ENCODE data around the gene CFAP70.

CFAP70 gene

DNA sequence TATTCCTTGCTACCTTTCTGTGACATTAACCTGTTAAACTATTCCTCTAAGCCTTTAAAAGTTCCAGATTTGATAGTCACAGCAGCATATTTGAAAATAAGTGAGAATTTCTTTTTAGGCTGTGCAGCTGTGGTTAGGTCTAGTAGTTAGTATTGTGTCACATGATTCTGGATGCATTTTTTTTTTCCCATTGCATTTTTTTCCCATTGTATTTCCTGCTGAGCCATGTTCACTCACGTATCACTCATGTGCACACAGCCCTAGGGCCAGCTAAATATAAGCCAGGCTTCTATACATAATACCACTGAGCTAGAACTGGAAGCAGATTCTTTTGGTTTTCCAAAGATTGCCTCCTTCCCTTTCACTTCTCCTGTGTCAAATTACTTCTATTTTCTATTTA lies 149.0 kb downstream of the CFAP70 start:
- Histone ChIP-seq H3K4me3 (IDR thresholded peaks at IDR 0.05; ENCODE audit: insufficient read depth, low read depth, low read length) (no peak overlapping the region), H4K20me1 (ENCODE audit: insufficient read depth) (no peaks in the 10 kb centered on the region), H3K27ac (no peak overlapping the region), H3K4me2 (no peak overlapping the region), H3K36me3 (ENCODE audit: insufficient read depth) (no peaks in the 10 kb centered on the region), H3K27me3 (ENCODE audit: insufficient read depth, low read depth) (no peaks in the 10 kb centered on the region), H3K4me1 (ENCODE audit: low read depth, poor library complexity, severe bottlenecking) (no peaks in the 10 kb centered on the region), H3K79me2 (ENCODE audit: insufficient read depth, low read depth) (no peaks in the 10 kb centered on the region), H3K9ac (no peak overlapping the region), H2AFZ (ENCODE audit: low read depth) (no peak overlapping the region)
- TF ChIP-seq, protein P1, sequence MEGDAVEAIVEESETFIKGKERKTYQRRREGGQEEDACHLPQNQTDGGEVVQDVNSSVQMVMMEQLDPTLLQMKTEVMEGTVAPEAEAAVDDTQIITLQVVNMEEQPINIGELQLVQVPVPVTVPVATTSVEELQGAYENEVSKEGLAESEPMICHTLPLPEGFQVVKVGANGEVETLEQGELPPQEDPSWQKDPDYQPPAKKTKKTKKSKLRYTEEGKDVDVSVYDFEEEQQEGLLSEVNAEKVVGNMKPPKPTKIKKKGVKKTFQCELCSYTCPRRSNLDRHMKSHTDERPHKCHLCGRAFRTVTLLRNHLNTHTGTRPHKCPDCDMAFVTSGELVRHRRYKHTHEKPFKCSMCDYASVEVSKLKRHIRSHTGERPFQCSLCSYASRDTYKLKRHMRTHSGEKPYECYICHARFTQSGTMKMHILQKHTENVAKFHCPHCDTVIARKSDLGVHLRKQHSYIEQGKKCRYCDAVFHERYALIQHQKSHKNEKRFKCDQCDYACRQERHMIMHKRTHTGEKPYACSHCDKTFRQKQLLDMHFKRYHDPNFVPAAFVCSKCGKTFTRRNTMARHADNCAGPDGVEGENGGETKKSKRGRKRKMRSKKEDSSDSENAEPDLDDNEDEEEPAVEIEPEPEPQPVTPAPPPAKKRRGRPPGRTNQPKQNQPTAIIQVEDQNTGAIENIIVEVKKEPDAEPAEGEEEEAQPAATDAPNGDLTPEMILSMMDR (conservative IDR thresholded peaks at IDR 0.05; ENCODE audit: low read depth, low read length): no peak

DNA sequence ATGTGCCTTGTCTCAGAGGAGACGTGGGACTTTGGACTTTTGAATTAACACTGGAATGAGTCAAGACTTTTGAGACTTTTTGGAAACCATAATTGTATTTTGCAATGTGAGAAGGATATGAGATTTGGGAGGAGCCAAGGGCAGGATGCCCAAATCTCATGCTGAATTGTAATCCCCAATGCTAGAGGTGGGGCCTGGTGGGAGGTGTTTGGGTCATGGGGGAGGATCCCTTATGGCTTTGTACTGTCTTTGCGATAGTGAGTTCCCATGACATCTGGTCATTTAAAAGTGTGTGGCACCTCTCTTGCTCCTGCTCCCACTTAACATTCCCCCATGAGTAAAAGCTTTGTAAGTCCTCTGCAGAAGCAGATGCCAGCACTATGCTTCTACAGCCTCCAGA lies 150.8 kb downstream of the CFAP70 start:
- no peak overlapping the region for H3K4me3 ChIP-seq (IDR thresholded peaks at IDR 0.05; ENCODE audit: insufficient read depth, low read depth, low read length)
- H4K20me1 ChIP-seq (ENCODE audit: insufficient read depth): no peaks in the 10 kb centered on the region
- TF ChIP-seq, protein P1 (conservative IDR thresholded peaks at IDR 0.05; ENCODE audit: low read depth, low read length): no peak
- H3K27ac ChIP-seq: no peak overlapping the region
- no peaks in the 10 kb centered on the region for H3K4me1 ChIP-seq (ENCODE audit: low read depth, poor library complexity, severe bottlenecking)
- no peaks in the 10 kb centered on the region for H3K27me3 ChIP-seq (ENCODE audit: insufficient read depth, low read depth)
- no peaks in the 10 kb centered on the region for H3K36me3 ChIP-seq (ENCODE audit: insufficient read depth)
- H3K79me2 ChIP-seq (ENCODE audit: insufficient read depth, low read depth): no peaks in the 10 kb centered on the region
- no peak overlapping the region for H3K9ac ChIP-seq
- H2AFZ ChIP-seq (ENCODE audit: low read depth): no peak overlapping the region
- H3K4me2 ChIP-seq: no peak overlapping the region

DNA sequence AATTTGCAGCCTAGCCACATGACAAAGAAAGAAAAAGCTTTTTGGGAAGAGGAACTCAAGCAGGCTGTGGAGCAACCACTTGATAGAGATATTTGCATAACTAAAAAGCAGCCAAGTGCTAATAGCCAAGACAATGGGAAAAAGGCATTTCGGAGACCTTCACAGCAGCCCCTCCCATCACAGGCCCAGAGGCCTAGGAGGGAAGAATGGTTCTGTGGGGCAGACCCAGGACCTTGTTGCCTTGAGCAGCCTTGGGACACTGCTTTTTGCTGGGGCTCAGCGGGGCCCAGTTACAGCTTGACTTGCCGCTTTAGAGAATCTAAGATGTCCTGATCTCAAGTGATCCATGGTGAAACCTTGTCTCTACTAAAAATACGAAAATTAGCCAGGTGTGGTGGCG lies 152.3 kb downstream of the CFAP70 start:
- H2AFZ ChIP-seq (ENCODE audit: low read depth): no peak overlapping the region
- H3K9ac ChIP-seq: no peak overlapping the region
- TF ChIP-seq, protein P1 (conservative IDR thresholded peaks at IDR 0.05; ENCODE audit: low read depth, low read length): no peak
- H3K4me1 ChIP-seq (ENCODE audit: low read depth, poor library complexity, severe bottlenecking): no peaks in the 10 kb centered on the region
- no peaks in the 10 kb centered on the region for H4K20me1 ChIP-seq (ENCODE audit: insufficient read depth)
- no peak overlapping the region for H3K27ac ChIP-seq
- H3K79me2 ChIP-seq (ENCODE audit: insufficient read depth, low read depth): no peaks in the 10 kb centered on the region
- no peaks in the 10 kb centered on the region for H3K36me3 ChIP-seq (ENCODE audit: insufficient read depth)
- H3K4me2 ChIP-seq: no peak overlapping the region
- no peaks in the 10 kb centered on the region for H3K27me3 ChIP-seq (ENCODE audit: insufficient read depth, low read depth)
- no peak overlapping the region for H3K4me3 ChIP-seq (IDR thresholded peaks at IDR 0.05; ENCODE audit: insufficient read depth, low read depth, low read length)

DNA sequence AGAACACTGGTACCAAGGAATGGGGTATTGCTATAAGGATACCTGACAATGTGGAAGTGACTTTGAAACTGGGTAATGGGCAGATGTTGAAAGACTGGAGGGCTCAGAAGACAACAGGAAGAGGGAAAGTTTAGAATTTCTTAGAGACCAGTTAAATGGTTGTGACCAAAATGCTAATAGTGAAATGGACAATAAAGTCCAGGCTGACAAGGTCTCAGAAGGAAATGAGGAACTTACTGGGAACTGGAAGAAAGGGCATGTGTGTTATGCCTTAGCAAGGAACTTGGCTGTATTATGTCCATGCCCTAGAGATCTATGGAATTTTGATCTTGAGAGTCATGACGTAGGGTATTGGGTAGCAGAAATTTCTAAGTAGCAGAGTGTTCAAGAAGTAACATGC lies 152.8 kb downstream of the CFAP70 start:
- H4K20me1 ChIP-seq (ENCODE audit: insufficient read depth): no peaks in the 10 kb centered on the region

More for the DNA sequence above, 152.8 kb downstream of the CFAP70 start:
- Histone ChIP-seq H3K27ac (no peak overlapping the region), H3K79me2 (ENCODE audit: insufficient read depth, low read depth) (no peaks in the 10 kb centered on the region), H3K4me2 (no peak overlapping the region), H3K36me3 (ENCODE audit: insufficient read depth) (no peaks in the 10 kb centered on the region), H2AFZ (ENCODE audit: low read depth) (no peak overlapping the region), H3K4me1 (ENCODE audit: low read depth, poor library complexity, severe bottlenecking) (no peaks in the 10 kb centered on the region), H3K27me3 (ENCODE audit: insufficient read depth, low read depth) (no peaks in the 10 kb centered on the region), H3K9ac (no peak overlapping the region), H3K4me3 (IDR thresholded peaks at IDR 0.05; ENCODE audit: insufficient read depth, low read depth, low read length) (no peak overlapping the region)
- TF ChIP-seq, protein P1 (conservative IDR thresholded peaks at IDR 0.05; ENCODE audit: low read depth, low read length): no peak

All from KMS-11 (cell line).